Measurements from ENCODE around the gene AREL1. TPM values are rescaled to one million over a fixed set of nuclear protein-coding genes. Genes with fewer than 3 reads are reported as not detected.
A peak's percentile ranks its signal among the peaks of the same experiment; 100 is the strongest.

The AREL1 gene
- total RNA-seq, 1 experiment from 2014 or later: 44.7 TPM

GRCh38 chr14:74649673-74650072 is 63.2 kb downstream of the AREL1 start:
- in situ Hi-C loops (cut with HindIII; ENCODE audit: low pct_unique_long_range_greater_than_20kb, low sequenced_read_pairs) (no loop called here), intact Hi-C loops (cut with micrococcal nuclease; ENCODE audit: unreplicated experiment) (no loop called here)
- DNase-seq (ENCODE audit: low read depth, low spot score): no peak
- Histone ChIP-seq H3K36me3 (ENCODE audit: control insufficient read depth, insufficient read depth, low read length) (no peaks in the 10 kb centered on the region), H3K9me3 (ENCODE audit: control insufficient read depth, insufficient read depth, low read depth, low read length) (no peaks in the 10 kb centered on the region), H3K27ac (ENCODE audit: low read length) (peak overlapping the region; percentile 1; the same call in 1 of the 2 replicates), H3K27me3 (ENCODE audit: control insufficient read depth, insufficient read depth, low read length) (no peaks in the 10 kb centered on the region), H3K4me3 (ENCODE audit: low read depth in 2 of 2, low read length in 2 of 2) (no peak overlapping the region), H3K4me1 (ENCODE audit: control insufficient read depth, insufficient read depth, low read length) (peaks cover 21% of the 10 kb centered on the region)
- no peak for TF ChIP-seq TCF7L2 (IDR thresholded peaks at IDR 0.05; ENCODE audit: low read depth, low read length)
- TF ChIP-seq, protein P1, sequence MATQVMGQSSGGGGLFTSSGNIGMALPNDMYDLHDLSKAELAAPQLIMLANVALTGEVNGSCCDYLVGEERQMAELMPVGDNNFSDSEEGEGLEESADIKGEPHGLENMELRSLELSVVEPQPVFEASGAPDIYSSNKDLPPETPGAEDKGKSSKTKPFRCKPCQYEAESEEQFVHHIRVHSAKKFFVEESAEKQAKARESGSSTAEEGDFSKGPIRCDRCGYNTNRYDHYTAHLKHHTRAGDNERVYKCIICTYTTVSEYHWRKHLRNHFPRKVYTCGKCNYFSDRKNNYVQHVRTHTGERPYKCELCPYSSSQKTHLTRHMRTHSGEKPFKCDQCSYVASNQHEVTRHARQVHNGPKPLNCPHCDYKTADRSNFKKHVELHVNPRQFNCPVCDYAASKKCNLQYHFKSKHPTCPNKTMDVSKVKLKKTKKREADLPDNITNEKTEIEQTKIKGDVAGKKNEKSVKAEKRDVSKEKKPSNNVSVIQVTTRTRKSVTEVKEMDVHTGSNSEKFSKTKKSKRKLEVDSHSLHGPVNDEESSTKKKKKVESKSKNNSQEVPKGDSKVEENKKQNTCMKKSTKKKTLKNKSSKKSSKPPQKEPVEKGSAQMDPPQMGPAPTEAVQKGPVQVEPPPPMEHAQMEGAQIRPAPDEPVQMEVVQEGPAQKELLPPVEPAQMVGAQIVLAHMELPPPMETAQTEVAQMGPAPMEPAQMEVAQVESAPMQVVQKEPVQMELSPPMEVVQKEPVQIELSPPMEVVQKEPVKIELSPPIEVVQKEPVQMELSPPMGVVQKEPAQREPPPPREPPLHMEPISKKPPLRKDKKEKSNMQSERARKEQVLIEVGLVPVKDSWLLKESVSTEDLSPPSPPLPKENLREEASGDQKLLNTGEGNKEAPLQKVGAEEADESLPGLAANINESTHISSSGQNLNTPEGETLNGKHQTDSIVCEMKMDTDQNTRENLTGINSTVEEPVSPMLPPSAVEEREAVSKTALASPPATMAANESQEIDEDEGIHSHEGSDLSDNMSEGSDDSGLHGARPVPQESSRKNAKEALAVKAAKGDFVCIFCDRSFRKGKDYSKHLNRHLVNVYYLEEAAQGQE (IDR thresholded peaks at IDR 0.05; ENCODE audit: insufficient read depth in 1 of 2, low read depth in 2 of 2, low read length in 1 of 2): no peak
- TF ChIP-seq, protein P2, sequence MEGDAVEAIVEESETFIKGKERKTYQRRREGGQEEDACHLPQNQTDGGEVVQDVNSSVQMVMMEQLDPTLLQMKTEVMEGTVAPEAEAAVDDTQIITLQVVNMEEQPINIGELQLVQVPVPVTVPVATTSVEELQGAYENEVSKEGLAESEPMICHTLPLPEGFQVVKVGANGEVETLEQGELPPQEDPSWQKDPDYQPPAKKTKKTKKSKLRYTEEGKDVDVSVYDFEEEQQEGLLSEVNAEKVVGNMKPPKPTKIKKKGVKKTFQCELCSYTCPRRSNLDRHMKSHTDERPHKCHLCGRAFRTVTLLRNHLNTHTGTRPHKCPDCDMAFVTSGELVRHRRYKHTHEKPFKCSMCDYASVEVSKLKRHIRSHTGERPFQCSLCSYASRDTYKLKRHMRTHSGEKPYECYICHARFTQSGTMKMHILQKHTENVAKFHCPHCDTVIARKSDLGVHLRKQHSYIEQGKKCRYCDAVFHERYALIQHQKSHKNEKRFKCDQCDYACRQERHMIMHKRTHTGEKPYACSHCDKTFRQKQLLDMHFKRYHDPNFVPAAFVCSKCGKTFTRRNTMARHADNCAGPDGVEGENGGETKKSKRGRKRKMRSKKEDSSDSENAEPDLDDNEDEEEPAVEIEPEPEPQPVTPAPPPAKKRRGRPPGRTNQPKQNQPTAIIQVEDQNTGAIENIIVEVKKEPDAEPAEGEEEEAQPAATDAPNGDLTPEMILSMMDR (IDR thresholded peaks at IDR 0.05): no peak
- TF ChIP-seq SIN3A (IDR thresholded peaks at IDR 0.05; ENCODE audit: borderline replicate concordance, insufficient read depth, low read depth, low read length): no peak
- no peak for TF ChIP-seq POLR2AphosphoS5 (IDR thresholded peaks at IDR 0.05; ENCODE audit: low read depth, low read length)
- ATAC-seq: peak; percentile 44; the same call in 1 of the 2 replicates
- ChIA-PET POLR2A (no interaction called here), CTCF (no interaction called here)
- no TSS peak for BruUV-seq (replicated peaks)

- ChIA-PET CTCF (no interaction called here), POLR2A (no interaction called here)
- intact Hi-C loops (cut with micrococcal nuclease; ENCODE audit: unreplicated experiment): no loop called here
- no peak for DNase-seq (ENCODE audit: low read depth, low spot score)
- in situ Hi-C loops (cut with HindIII; ENCODE audit: low pct_unique_long_range_greater_than_20kb, low sequenced_read_pairs): no loop called here
- no peak overlapping the region for H3K4me3 ChIP-seq (ENCODE audit: low read depth in 2 of 2, low read length in 2 of 2)
- peak; percentile 33; the same call in 1 of the 2 replicates for ATAC-seq
- no TSS peak for BruUV-seq (replicated peaks)
- H3K27ac ChIP-seq (ENCODE audit: low read length): peak overlapping the region; percentile 1; the same call in 1 of the 2 replicates
- TF ChIP-seq POLR2AphosphoS5 (IDR thresholded peaks at IDR 0.05; ENCODE audit: low read depth, low read length) (no peak), TCF7L2 (IDR thresholded peaks at IDR 0.05; ENCODE audit: low read depth, low read length) (no peak), SIN3A (IDR thresholded peaks at IDR 0.05; ENCODE audit: borderline replicate concordance, insufficient read depth, low read depth, low read length) (no peak)
- TF ChIP-seq, protein P1 (IDR thresholded peaks at IDR 0.05; ENCODE audit: insufficient read depth in 1 of 2, low read depth in 2 of 2, low read length in 1 of 2): no peak
- no peaks in the 10 kb centered on the region for H3K9me3 ChIP-seq (ENCODE audit: control insufficient read depth, insufficient read depth, low read depth, low read length)
- H3K36me3 ChIP-seq (ENCODE audit: control insufficient read depth, insufficient read depth, low read length): no peaks in the 10 kb centered on the region
- peaks cover 21% of the 10 kb centered on the region for H3K4me1 ChIP-seq (ENCODE audit: control insufficient read depth, insufficient read depth, low read length)
- no peaks in the 10 kb centered on the region for H3K27me3 ChIP-seq (ENCODE audit: control insufficient read depth, insufficient read depth, low read length)
Measured at GRCh38 chr14:74649167-74649566, 63.7 kb downstream of the AREL1 start.
